HCT116 (cell line): ENCODE results near the gene ANKRD36C. TPM values are rescaled to one million over a fixed set of nuclear protein-coding genes. Genes with fewer than 3 reads are reported as not detected.
A peak's percentile ranks its signal among the peaks of the same experiment; 100 is the strongest.
"Not testable (repeated sequence)": the region's sequence is repeated elsewhere in the genome, so short reads cannot be mapped to it uniquely, and the experiment has no call there.

Experiments
- ATAC-seq: fragments of 200-7000 bp; cut with Tn5 transposase; 2 replicates; pipeline ENCODE4 v1.9.1; 2020; ENCODE audit warnings: mild to moderate bottlenecking, moderate library complexity
- BruUV-seq: library from RNA; stranded (reverse); fragments of 400-500 nt; replicated peaks from 2 replicates; lab custom pipeline; 2021; lab: Mats Ljungman, UMichigan
- CTCF ChIA-PET: fragments of 300-600 bp; sonication (Branson Sonifier 250); formaldehyde crosslinking; loops from one replicate; lab custom pipeline; 2021; ENCODE audit warnings: antibody characterized with exemption; lab: Charles Lee
- POLR2A ChIA-PET: fragments of 300-600, 350-600 bp; sonication (Branson Sonifier 250); formaldehyde crosslinking; loops from one replicate; lab custom pipeline; 2021; ENCODE audit warnings: antibody characterized with exemption; lab: Charles Lee
- RAD21 ChIA-PET, 2 experiments: fragments of 300-600 bp; sonication (Branson Sonifier 250); formaldehyde crosslinking; loops; one replicate each; lab custom pipeline; 2023; ENCODE audit warnings: low total read pairs in 2 of 2; ENCODE audit not compliant: uncharacterized antibody in 2 of 2, unreplicated experiment in 2 of 2, low non-redundant PET in 1 of 2; lab: Charles Lee
- DNase-seq: peaks from one replicate; pipeline ENCODE4 v3.0.0-alpha.2; 2010; ENCODE audit warnings: low read depth, low spot score
- H2AFZ ChIP-seq: fragments of 200-600 bp; shearing (Covaris generic), sonication (generic); 2 replicates; pipeline ENCODE4 v1.6.1; 2017; ENCODE audit warnings: low read depth, mixed run types, mixed read lengths, antibody characterized with exemption, low read length; ENCODE audit not compliant: poor library complexity, severe bottlenecking
- H3K27ac ChIP-seq: 2 replicates; pipeline ENCODE4 v1.5.1; 2012; ENCODE audit warnings: low read depth, low read length
- H3K27me3 ChIP-seq: fragments of 200-600 bp; sonication (generic); 2 replicates; pipeline ENCODE4 v1.6.1; 2016; ENCODE audit warnings: mixed run types, low read length, mixed read lengths; ENCODE audit not compliant: insufficient read depth
- H3K36me3 ChIP-seq, 2 experiments: fragments of 200-500 bp in 1 of 2; fragments of 200-600 bp in 1 of 2; sonication (Bioruptor generic) in 1 of 2; sonication (generic) in 1 of 2; 2 replicates each; pipeline versions ENCODE4 v1.5.1 to v1.6.1; 2014 to 2016; ENCODE audit warnings: low read length in 2 of 2, inconsistent platforms in 1 of 2, mixed read lengths in 1 of 2, mixed run types in 1 of 2; ENCODE audit not compliant: insufficient read depth in 2 of 2, control insufficient read depth in 1 of 2
- H3K4me1 ChIP-seq, 2 experiments: fragments of 200-600 bp in 1 of 2; sonication (generic) in 1 of 2; 2 replicates each; pipeline versions ENCODE4 v1.5.1 to v1.6.1; 2012 to 2017; ENCODE audit warnings: low read length in 2 of 2, inconsistent platforms in 1 of 2, mild to moderate bottlenecking in 1 of 2, mixed read lengths in 1 of 2, mixed run types in 1 of 2, moderate library complexity in 1 of 2; ENCODE audit not compliant: insufficient read depth in 2 of 2, control insufficient read depth in 1 of 2
- H3K4me2 ChIP-seq: fragments of 200-600 bp; sonication (generic); 2 replicates; pipeline ENCODE4 v1.6.1; 2017; ENCODE audit warnings: mixed run types, low read length, mixed read lengths
- H3K4me3 ChIP-seq, 2 experiments: fragments of 200-600 bp in 1 of 2; sonication (generic) in 1 of 2; replicated peaks in 1 of 2; 2 replicates each; pipeline ENCODE4 v1.5.1; 2011 to 2016; ENCODE audit warnings: low read length in 2 of 2, control low read depth in 1 of 2, low read depth in 1 of 2, mild to moderate bottlenecking in 1 of 2, mixed read lengths in 1 of 2, mixed run types in 1 of 2
- H3K79me2 ChIP-seq: fragments of 200-600 bp; sonication (generic); 2 replicates; pipeline ENCODE4 v1.6.1; 2017; ENCODE audit warnings: mild to moderate bottlenecking, mixed run types, low read length, moderate library complexity, mixed read lengths; ENCODE audit not compliant: insufficient read depth
- H3K9ac ChIP-seq: fragments of 200-600 bp; sonication (generic); 2 replicates; pipeline ENCODE4 v1.6.1; 2016; ENCODE audit warnings: low read length, mixed read lengths
- H3K9me2 ChIP-seq: fragments of 200-600 bp; sonication (generic), shearing (Covaris generic); 2 replicates; pipeline ENCODE4 v1.6.1; 2017; ENCODE audit warnings: mixed run types, mild to moderate bottlenecking, moderate library complexity; ENCODE audit not compliant: insufficient read depth
- H3K9me3 ChIP-seq, 2 experiments: fragments of 200-500 bp in 1 of 2; fragments of 200-600 bp in 1 of 2; sonication (Bioruptor generic) in 1 of 2; sonication (generic) in 1 of 2; 2 replicates each; pipeline ENCODE4 v1.6.1; 2014 to 2017; ENCODE audit warnings: low read length in 2 of 2, mixed read lengths in 2 of 2, inconsistent platforms in 1 of 2, low read depth in 1 of 2, mild to moderate bottlenecking in 1 of 2, mixed run types in 1 of 2, moderate library complexity in 1 of 2; ENCODE audit not compliant: control insufficient read depth in 1 of 2, insufficient read depth in 1 of 2
- H4K20me1 ChIP-seq: fragments of 200-600 bp; sonication (generic), shearing (Covaris generic); 2 replicates; pipeline ENCODE4 v1.6.1; 2017; ENCODE audit warnings: mixed run types, mild to moderate bottlenecking, moderate library complexity; ENCODE audit not compliant: insufficient read depth
- MAX ChIP-seq: IDR thresholded peaks from 2 replicates; pipeline ENCODE4 v1.6.1; 2012
- POLR2AphosphoS5 ChIP-seq: IDR thresholded peaks from 2 replicates; pipeline ENCODE4 v1.6.1; 2011; ENCODE audit warnings: mild to moderate bottlenecking, low read depth, low read length, moderate library complexity
- intact Hi-C: fragments of 100-400 bp; cut with micrococcal nuclease; formaldehyde crosslinking; loops from 2 replicates; pipeline ENCODE4 v1.10.0; 2022
- total RNA-seq: library from RNA; stranded (reverse); gene quantifications from one replicate; pipeline ENCODE4 v1.2.1, GENCODE V29; 2021; ENCODE audit not compliant: unreplicated experiment

ANKRD36C gene
- total RNA-seq, 1 experiment from 2014 or later: 17.7 TPM

GRCh38 chr2:96010320-96011128 lies 18.9 kb upstream of the ANKRD36C start:
- peaks cover 2 to 11% of the 10 kb centered on the region in 2 experiments; a peak in 3 of 4 replicates for H3K4me1 ChIP-seq
- H4K20me1 ChIP-seq, intact Hi-C loops, H3K9me2 ChIP-seq, POLR2A ChIA-PET, H3K36me3 ChIP-seq, CTCF ChIA-PET, H3K27me3 ChIP-seq, H2AFZ ChIP-seq, H3K9me3 ChIP-seq, H3K79me2 ChIP-seq: not testable (repeated sequence)
- RAD21 ChIA-PET: interaction anchor here in 1 of 2 experiments (0.6 kb wide), 1 partner anchor 327 kb away, joined by 3 read pairs; no protein-coding TSS in a partner anchor
- H3K4me2 ChIP-seq: peak overlapping the region; percentile 69
- DNase-seq (peak; percentile 62), ATAC-seq (peak; percentile 97)
- BruUV-seq: TSS peak; percentile 61
- TF ChIP-seq POLR2AphosphoS5 (peak; percentile 31; the same call in 1 of the 2 replicates), MAX (0 out of 2 replicates have a peak, but pooled peaks have one; percentile 10)
- H3K9ac ChIP-seq: peak overlapping the region; percentile 63
- H3K27ac ChIP-seq: peak overlapping the region; percentile 35
- peak overlapping the region; percentile 42 to 55 for H3K4me3 ChIP-seq

- H3K27ac ChIP-seq: peak overlapping the region; percentile 35
- peak overlapping the region; percentile 63 for H3K9ac ChIP-seq
- RAD21 ChIA-PET, H3K79me2 ChIP-seq, POLR2A ChIA-PET, H3K9me3 ChIP-seq, intact Hi-C loops, H3K36me3 ChIP-seq, H2AFZ ChIP-seq, DNase-seq, H4K20me1 ChIP-seq, H3K27me3 ChIP-seq, H3K9me2 ChIP-seq: not testable (repeated sequence)
- ATAC-seq: peak; percentile 39
- H3K4me2 ChIP-seq: peak overlapping the region; percentile 69
- BruUV-seq: TSS peak; percentile 89
- CTCF ChIA-PET: interaction anchor here (0.9 kb wide), 1 partner anchor 17 kb away, joined by 4 read pairs; no protein-coding TSS in a partner anchor
- peak overlapping the region; percentile 42 to 55 for H3K4me3 ChIP-seq
- peaks cover 2 to 11% of the 10 kb centered on the region in 2 experiments; a peak in 3 of 4 replicates for H3K4me1 ChIP-seq
Measured at GRCh38 chr2:96009833-96010232, 18.2 kb upstream of the ANKRD36C start.

GRCh38 chr2:96008051-96008450 lies 16.4 kb upstream of the ANKRD36C start:
- CTCF ChIA-PET, H3K9me3 ChIP-seq, H3K27me3 ChIP-seq, DNase-seq, H3K4me3 ChIP-seq, H2AFZ ChIP-seq, H4K20me1 ChIP-seq, BruUV-seq, H3K9ac ChIP-seq, ATAC-seq, H3K9me2 ChIP-seq, POLR2A ChIA-PET, H3K36me3 ChIP-seq, H3K27ac ChIP-seq, H3K4me2 ChIP-seq, H3K79me2 ChIP-seq, intact Hi-C loops, RAD21 ChIA-PET: not testable (repeated sequence)
- H3K4me1 ChIP-seq: peaks cover 2 to 11% of the 10 kb centered on the region in 2 experiments; a peak in 3 of 4 replicates

- H3K36me3 ChIP-seq, H3K79me2 ChIP-seq, H4K20me1 ChIP-seq, BruUV-seq, H3K27me3 ChIP-seq, H3K4me1 ChIP-seq, CTCF ChIA-PET, H3K9ac ChIP-seq, H3K27ac ChIP-seq, H2AFZ ChIP-seq, ATAC-seq, H3K4me3 ChIP-seq, POLR2A ChIA-PET, RAD21 ChIA-PET, H3K4me2 ChIP-seq, intact Hi-C loops, H3K9me3 ChIP-seq, H3K9me2 ChIP-seq, DNase-seq: not testable (repeated sequence)
Measured at GRCh38 chr2:96006248-96006647, 14.6 kb upstream of the ANKRD36C start.
